ENCODE measurements around the gene KLHDC4.

DNA sequence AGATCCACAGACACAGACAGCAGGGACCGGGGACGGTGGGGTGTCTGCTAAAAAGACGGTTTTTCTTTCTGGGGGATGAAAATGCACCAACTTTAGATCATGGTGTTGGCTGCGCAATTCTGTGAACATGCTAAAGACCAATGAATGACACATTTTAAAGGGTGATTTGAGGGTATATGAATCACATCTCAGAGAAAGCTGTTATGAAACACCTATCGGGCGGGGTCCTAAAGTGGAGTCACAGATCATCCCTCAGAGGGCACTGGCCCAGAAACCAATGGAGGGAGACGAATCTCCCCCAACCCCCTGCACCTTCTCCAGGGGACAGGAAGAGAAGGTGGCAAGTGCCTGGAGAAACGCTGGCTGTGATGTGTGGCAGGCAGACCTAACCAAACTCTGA is 26.0 kb downstream of the KLHDC4 start:
- TF ChIP-seq, protein P1, sequence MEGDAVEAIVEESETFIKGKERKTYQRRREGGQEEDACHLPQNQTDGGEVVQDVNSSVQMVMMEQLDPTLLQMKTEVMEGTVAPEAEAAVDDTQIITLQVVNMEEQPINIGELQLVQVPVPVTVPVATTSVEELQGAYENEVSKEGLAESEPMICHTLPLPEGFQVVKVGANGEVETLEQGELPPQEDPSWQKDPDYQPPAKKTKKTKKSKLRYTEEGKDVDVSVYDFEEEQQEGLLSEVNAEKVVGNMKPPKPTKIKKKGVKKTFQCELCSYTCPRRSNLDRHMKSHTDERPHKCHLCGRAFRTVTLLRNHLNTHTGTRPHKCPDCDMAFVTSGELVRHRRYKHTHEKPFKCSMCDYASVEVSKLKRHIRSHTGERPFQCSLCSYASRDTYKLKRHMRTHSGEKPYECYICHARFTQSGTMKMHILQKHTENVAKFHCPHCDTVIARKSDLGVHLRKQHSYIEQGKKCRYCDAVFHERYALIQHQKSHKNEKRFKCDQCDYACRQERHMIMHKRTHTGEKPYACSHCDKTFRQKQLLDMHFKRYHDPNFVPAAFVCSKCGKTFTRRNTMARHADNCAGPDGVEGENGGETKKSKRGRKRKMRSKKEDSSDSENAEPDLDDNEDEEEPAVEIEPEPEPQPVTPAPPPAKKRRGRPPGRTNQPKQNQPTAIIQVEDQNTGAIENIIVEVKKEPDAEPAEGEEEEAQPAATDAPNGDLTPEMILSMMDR (IDR thresholded peaks at IDR 0.05) = no peak
- no peak for TF ChIP-seq POLR2A (IDR thresholded peaks at IDR 0.05)
